Lower lobe of right lung (tissue), 2 donors: Measurements from ENCODE around the gene NNT. TPM values are rescaled to one million over a fixed set of nuclear protein-coding genes. Genes with fewer than 3 reads are reported as not detected.

Source experiments
- ATAC-seq, 2 donors: fragments of 200-7000 bp; cut with Tn5 transposase; one replicate each; pipeline ENCODE4 v1.9.1; 2020 to 2022; ENCODE audit warnings: mild to moderate bottlenecking in 2 of 2, moderate library complexity in 2 of 2
- DNase-seq: peaks from one replicate; pipeline ENCODE4 v3.0.0-alpha.2; 2020
- H3K27ac ChIP-seq: fragments of 200-600 bp; one replicate; pipeline ENCODE4 v1.8.0; 2022
- H3K27me3 ChIP-seq: fragments of 200-600 bp; one replicate; pipeline ENCODE4 v1.8.0; 2022; ENCODE audit warnings: low read depth
- H3K36me3 ChIP-seq: fragments of 200-600 bp; one replicate; pipeline ENCODE4 v1.8.0; 2022; ENCODE audit warnings: mild to moderate bottlenecking
- H3K4me1 ChIP-seq: fragments of 200-600 bp; one replicate; pipeline ENCODE4 v1.8.0; 2022
- H3K4me3 ChIP-seq: fragments of 200-600 bp; one replicate; pipeline ENCODE4 v1.8.0; 2022; ENCODE audit warnings: mild to moderate bottlenecking
- H3K9me3 ChIP-seq: fragments of 200-600 bp; one replicate; pipeline ENCODE4 v1.8.0; 2022
- CTCF ChIP-seq: fragments of 200-600 bp; IDR thresholded peaks from one replicate; pipeline ENCODE4 v1.8.0; 2022; ENCODE audit warnings: antibody characterized with exemption, mild to moderate bottlenecking
- intact Hi-C: fragments of 100-400 bp; cut with DNase I; formaldehyde crosslinking; loops from one replicate; pipeline ENCODE4 v1.11.0; 2022
- total RNA-seq: library from RNA; stranded (reverse); fragmentation: NEBNext Ultra II Directional; extraction: Animal tissue kit (Norgen Biotek cat#: 25700); gene quantifications from one replicate; pipeline ENCODE4 v1.2.1, GENCODE V29; 2021
- donor health status: DM: no; HTN: yes; CAD: no; lungs with severe emphysema.

NNT gene
- total RNA-seq, 1 donor from 2014 or later = 70.9 TPM

- Histone ChIP-seq H3K4me1 (peaks cover 6% of the 10 kb centered on the region), H3K27me3 (no peaks in the 10 kb centered on the region), H3K36me3 (peaks cover 32% of the 10 kb centered on the region), H3K27ac (peak overlapping the region; percentile 57), H3K9me3 (no peaks in the 10 kb centered on the region), H3K4me3 (no peak overlapping the region)
- no peak for TF ChIP-seq CTCF
- intact Hi-C loops = no loop called here
- DNase-seq (no peak), ATAC-seq (peak in 1 of 2 donors; percentile 20)
Measured at GRCh38 chr5:43619911-43620310, 16.9 kb downstream of the NNT start.

- Histone ChIP-seq H3K27ac (peak overlapping the region; percentile 57), H3K4me3 (no peak overlapping the region), H3K36me3 (peaks cover 22% of the 10 kb centered on the region), H3K4me1 (peaks cover 6% of the 10 kb centered on the region), H3K27me3 (no peaks in the 10 kb centered on the region), H3K9me3 (no peaks in the 10 kb centered on the region)
- intact Hi-C loops = no loop called here
- no peak for TF ChIP-seq CTCF
- no peak for DNase-seq
- ATAC-seq = peak; percentile 72 to 91
Measured at GRCh38 chr5:43620944-43621505, 18.0 kb downstream of the NNT start.

- ATAC-seq = no peak
- Histone ChIP-seq H3K4me3 (no peak overlapping the region), H3K27ac (no peak overlapping the region), H3K27me3 (no peaks in the 10 kb centered on the region), H3K9me3 (no peaks in the 10 kb centered on the region), H3K4me1 (peaks cover 6% of the 10 kb centered on the region), H3K36me3 (peaks cover 19% of the 10 kb centered on the region)
- TF ChIP-seq CTCF = no peak
- no peak for DNase-seq
- intact Hi-C loops = no loop called here
Measured at GRCh38 chr5:43622074-43622473, 19.1 kb downstream of the NNT start.

GRCh38 chr5:43623048-43623680 is 20.2 kb downstream of the NNT start:
- TF ChIP-seq CTCF = no peak
- no peak overlapping the region for H3K4me3 ChIP-seq
- no peaks in the 10 kb centered on the region for H3K27me3 ChIP-seq
- peaks cover 6% of the 10 kb centered on the region for H3K4me1 ChIP-seq
- intact Hi-C loops = no loop called here
- ATAC-seq (no peak), DNase-seq (no peak)
- no peak overlapping the region for H3K27ac ChIP-seq
- H3K9me3 ChIP-seq = no peaks in the 10 kb centered on the region
- H3K36me3 ChIP-seq = peaks cover 20% of the 10 kb centered on the region

GRCh38 chr5:43627028-43627427 is 24.0 kb downstream of the NNT start:
- Histone ChIP-seq H3K27me3 (no peaks in the 10 kb centered on the region), H3K27ac (no peak overlapping the region), H3K4me3 (no peak overlapping the region), H3K9me3 (no peaks in the 10 kb centered on the region), H3K4me1 (peaks cover 4% of the 10 kb centered on the region), H3K36me3 (peaks cover 26% of the 10 kb centered on the region)
- ATAC-seq (peak; percentile 62 to 69), DNase-seq (no peak)
- TF ChIP-seq CTCF = peak; percentile 40
- intact Hi-C loops = no loop called here
